Hepatocyte (in vitro differentiated cells): ENCODE measurements around the gene GUCY2D. TPM values are rescaled to one million over a fixed set of nuclear protein-coding genes. Genes with fewer than 3 reads are reported as not detected.

ENCODE experiments used
- DNase-seq: peaks from one replicate; pipeline ENCODE4 v3.0.0-alpha.2; 2016; ENCODE audit warnings: low spot score
- H2AFZ ChIP-seq: fragments of 200-600 bp; sonication (generic); 2 replicates; pipeline ENCODE4 v1.6.0; 2016; ENCODE audit warnings: antibody characterized with exemption, mild to moderate bottlenecking
- H3K27ac ChIP-seq: fragments of 200-600 bp; sonication (generic); 2 replicates; pipeline ENCODE4 v1.5.1; 2016; ENCODE audit warnings: mild to moderate bottlenecking
- H3K27me3 ChIP-seq: fragments of 200-600 bp; sonication (generic); 2 replicates; pipeline ENCODE4 v1.6.1; 2016
- H3K36me3 ChIP-seq: fragments of 200-600 bp; sonication (generic); replicated peaks from 2 replicates; pipeline ENCODE4 v1.5.1; 2016; ENCODE audit warnings: low read depth; ENCODE audit not compliant: insufficient read depth
- H3K4me1 ChIP-seq: fragments of 200-600 bp; sonication (generic); 2 replicates; pipeline ENCODE4 v1.5.1; 2016; ENCODE audit warnings: mild to moderate bottlenecking, moderate library complexity; ENCODE audit not compliant: insufficient read depth
- H3K4me2 ChIP-seq: fragments of 200-600 bp; sonication (generic); 2 replicates; pipeline ENCODE4 v1.6.0; 2016
- H3K4me3 ChIP-seq: fragments of 200-600 bp; sonication (generic); 2 replicates; pipeline ENCODE4 v1.5.1; 2016; ENCODE audit warnings: mild to moderate bottlenecking
- H3K79me2 ChIP-seq: fragments of 200-600 bp; sonication (generic); 2 replicates; pipeline ENCODE4 v1.6.0; 2017; ENCODE audit warnings: mild to moderate bottlenecking
- H3K9me2 ChIP-seq: fragments of 200-600 bp; sonication (generic); replicated peaks from 2 replicates; pipeline ENCODE4 v1.6.0; 2017; ENCODE audit warnings: mild to moderate bottlenecking; ENCODE audit not compliant: insufficient read depth
- H3K9me3 ChIP-seq: fragments of 200-600 bp; sonication (generic); 2 replicates; pipeline ENCODE4 v1.5.1; 2016; ENCODE audit warnings: low read depth, mild to moderate bottlenecking
- H4K20me1 ChIP-seq: fragments of 200-600 bp; sonication (generic); 2 replicates; pipeline ENCODE4 v1.6.0; 2016; ENCODE audit warnings: mild to moderate bottlenecking; ENCODE audit not compliant: insufficient read depth, poor library complexity, severe bottlenecking
- EZH2 ChIP-seq: fragments of 200-600 bp; sonication (generic); IDR thresholded peaks from 2 replicates; pipeline ENCODE4 v1.6.1; 2016; ENCODE audit warnings: antibody characterized with exemption, mild to moderate bottlenecking, borderline replicate concordance
- EZH2phosphoT487 ChIP-seq: fragments of 200-600 bp; sonication (generic); IDR thresholded peaks from one replicate; pipeline ENCODE4 v1.6.1; 2018; ENCODE audit warnings: antibody characterized with exemption, mild to moderate bottlenecking, low read depth, moderate library complexity; ENCODE audit not compliant: unreplicated experiment, severe bottlenecking
- whole genome bisulfite sequencing: methylation state at CpG from one replicate; pipeline ENCODE4 v1.1.6; 2016; ENCODE audit warnings: low lambda C conversion rate; ENCODE audit errors: missing lambda C conversion rate; 5-methylcytosine and 5-hydroxymethylcytosine counted together
- polyA plus RNA-seq: library from polyadenylated mRNA; unstranded; fragments of >200 nt; fragmentation: Nextera tagmentation; extraction: Ambion mirVana; gene quantifications from 2 replicates; pipeline ENCODE4 v1.2.1, GENCODE V29; 2016
- total RNA-seq: library from RNA; depleted of rRNA; stranded (reverse); fragments of >200 nt; gene quantifications from 2 replicates; pipeline ENCODE4 v1.2.3, GENCODE V29; 2014
- TF ChIP-seq, protein P1 (sequence below): fragments of 200-600 bp; sonication (generic); IDR thresholded peaks from 2 replicates; pipeline ENCODE4 v1.5.1; 2016; ENCODE audit warnings: antibody characterized with exemption, mild to moderate bottlenecking; ENCODE audit not compliant: poor library complexity

GUCY2D gene
- total and polyA plus RNA-seq, 2 experiments from 2014 or later: 1.6 TPM; not detected in 1

DNA sequence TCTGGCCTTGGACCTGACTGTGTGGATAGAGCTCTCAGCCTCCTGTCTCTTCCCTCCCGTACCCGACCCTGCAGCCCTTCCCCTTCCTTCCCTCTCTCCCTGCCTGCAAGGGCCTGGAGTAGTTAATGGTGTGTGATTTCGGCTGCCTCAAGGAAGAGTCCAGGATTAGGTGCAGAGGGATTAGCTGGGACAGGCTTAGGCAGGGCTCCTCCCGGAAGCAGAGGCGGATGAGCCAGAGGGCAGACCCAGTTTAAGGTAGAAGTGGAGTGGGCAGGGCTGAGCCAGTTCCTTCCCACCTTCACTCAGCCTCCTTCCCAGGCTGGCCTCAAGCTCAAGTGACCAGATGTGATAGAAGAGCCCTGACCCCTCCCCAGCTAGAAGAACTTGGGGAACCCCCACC lies 16.8 kb downstream of the GUCY2D start:
- peaks cover 34% of the 10 kb centered on the region for H3K4me1 ChIP-seq
- no peaks in the 10 kb centered on the region for H3K36me3 ChIP-seq
- no peak overlapping the region for H2AFZ ChIP-seq
- no peak for DNase-seq
- no peak overlapping the region for H3K4me2 ChIP-seq
- H3K4me3 ChIP-seq: no peak overlapping the region
- H4K20me1 ChIP-seq: no peaks in the 10 kb centered on the region
- H3K27ac ChIP-seq: no peak overlapping the region
- H3K9me2 ChIP-seq: no peaks in the 10 kb centered on the region
- no peaks in the 10 kb centered on the region for H3K79me2 ChIP-seq
- no peaks in the 10 kb centered on the region for H3K9me3 ChIP-seq
- no peaks in the 10 kb centered on the region for H3K27me3 ChIP-seq
- TF ChIP-seq, protein P1, sequence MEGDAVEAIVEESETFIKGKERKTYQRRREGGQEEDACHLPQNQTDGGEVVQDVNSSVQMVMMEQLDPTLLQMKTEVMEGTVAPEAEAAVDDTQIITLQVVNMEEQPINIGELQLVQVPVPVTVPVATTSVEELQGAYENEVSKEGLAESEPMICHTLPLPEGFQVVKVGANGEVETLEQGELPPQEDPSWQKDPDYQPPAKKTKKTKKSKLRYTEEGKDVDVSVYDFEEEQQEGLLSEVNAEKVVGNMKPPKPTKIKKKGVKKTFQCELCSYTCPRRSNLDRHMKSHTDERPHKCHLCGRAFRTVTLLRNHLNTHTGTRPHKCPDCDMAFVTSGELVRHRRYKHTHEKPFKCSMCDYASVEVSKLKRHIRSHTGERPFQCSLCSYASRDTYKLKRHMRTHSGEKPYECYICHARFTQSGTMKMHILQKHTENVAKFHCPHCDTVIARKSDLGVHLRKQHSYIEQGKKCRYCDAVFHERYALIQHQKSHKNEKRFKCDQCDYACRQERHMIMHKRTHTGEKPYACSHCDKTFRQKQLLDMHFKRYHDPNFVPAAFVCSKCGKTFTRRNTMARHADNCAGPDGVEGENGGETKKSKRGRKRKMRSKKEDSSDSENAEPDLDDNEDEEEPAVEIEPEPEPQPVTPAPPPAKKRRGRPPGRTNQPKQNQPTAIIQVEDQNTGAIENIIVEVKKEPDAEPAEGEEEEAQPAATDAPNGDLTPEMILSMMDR: no peak
- TF ChIP-seq EZH2 (no peak), EZH2phosphoT487 (no peak)
- WGBS: 53% methylated on average over 5 of the region's 5 CpGs

DNA sequence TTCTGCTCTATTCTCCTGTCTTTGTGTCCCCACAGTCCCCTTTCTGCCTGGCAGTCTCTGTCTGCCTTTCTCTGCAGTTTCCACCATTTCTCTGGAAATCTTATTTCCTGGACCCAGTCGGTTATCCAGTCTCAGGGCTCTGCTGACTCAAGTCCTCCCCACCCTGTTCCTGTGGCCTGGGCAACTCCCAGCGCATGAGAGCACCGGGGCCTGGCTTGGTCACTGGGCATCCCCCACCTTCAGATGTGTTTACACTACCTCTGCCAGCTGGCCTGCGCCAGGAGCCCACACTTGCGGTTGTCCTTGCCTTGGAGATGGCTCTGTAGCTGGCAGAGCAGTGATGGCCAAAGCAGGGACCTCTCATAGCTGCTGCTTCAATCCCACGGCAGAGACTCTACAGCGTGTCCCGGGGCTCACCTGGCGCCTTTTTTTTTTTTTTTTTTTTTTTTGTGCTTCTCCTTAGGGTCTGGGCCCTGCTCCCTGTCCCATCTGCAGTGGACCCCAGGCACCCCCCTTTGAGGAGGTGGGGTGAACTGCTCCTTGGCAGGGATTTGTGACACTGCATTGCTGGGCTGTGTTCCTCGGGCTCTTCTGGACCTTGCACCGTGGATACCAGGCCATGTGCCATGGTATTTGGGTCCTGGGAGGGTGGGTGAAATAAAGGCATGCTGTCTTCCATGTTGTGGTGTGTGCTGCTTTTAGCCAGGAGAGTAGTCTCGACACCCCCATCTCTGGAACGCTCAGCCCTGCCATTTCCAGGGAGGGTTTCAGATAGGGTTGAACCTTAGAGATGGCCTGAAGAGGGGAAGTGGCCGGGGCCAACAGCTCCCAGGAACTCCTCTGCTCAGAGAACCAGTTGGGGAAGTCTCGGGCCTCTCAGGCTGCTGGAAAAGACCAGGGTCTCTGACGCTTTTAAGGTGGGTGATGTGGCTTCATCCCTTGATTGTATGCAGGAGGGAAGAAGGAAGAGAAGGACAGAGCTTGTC lies 17.5 kb downstream of the GUCY2D start:
- TF ChIP-seq, protein P1: no peak
- TF ChIP-seq EZH2 (no peak), EZH2phosphoT487 (no peak)
- WGBS: 92% methylated on average over 16 of the region's 16 CpGs
- Histone ChIP-seq H3K4me2 (no peak overlapping the region), H3K79me2 (no peaks in the 10 kb centered on the region), H3K4me3 (no peak overlapping the region), H3K27me3 (no peaks in the 10 kb centered on the region), H3K4me1 (peaks cover 34% of the 10 kb centered on the region), H3K36me3 (no peaks in the 10 kb centered on the region), H3K9me3 (no peaks in the 10 kb centered on the region), H4K20me1 (no peaks in the 10 kb centered on the region), H3K9me2 (no peaks in the 10 kb centered on the region), H3K27ac (no peak overlapping the region), H2AFZ (no peak overlapping the region)
- DNase-seq: no peak

DNA sequence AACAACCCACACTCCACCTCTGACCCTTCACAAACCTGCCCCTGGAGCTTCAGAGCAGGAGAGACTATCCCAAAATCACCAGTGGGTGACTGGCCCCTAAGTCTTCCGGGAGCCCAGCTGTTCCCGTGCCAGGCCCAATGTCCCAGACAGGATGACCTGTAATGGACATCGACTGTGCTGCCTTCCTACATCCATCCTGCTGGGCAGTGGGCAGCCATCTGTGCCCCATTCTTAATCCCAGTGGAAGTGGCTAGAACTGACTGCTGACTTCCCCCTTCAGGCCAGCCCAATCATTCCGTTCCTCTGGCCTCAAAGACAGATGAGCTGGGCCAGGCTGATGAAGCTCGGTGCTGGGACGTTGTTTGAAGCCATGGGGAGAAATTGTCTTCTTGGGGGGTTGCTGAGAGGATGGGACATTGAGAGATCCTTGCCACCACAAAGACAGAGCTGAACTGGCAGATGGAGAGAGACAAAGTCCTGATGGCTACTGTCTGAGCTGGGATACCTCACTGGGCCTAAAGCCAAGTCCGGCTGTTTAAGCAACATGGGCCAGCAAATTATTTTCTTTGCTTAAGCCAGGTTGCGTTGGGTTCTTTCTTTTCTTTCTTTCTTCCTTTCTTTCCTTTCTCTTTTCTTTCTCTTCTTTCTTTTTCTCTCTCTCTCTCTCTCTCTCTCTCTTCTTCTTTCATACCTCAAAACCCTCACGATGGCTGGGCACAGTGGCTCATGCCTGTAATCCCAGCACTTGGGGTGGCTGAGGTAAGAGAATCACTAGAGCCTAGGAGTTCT lies 18.6 kb downstream of the GUCY2D start:
- 95% methylated on average over 9 of the region's 9 CpGs for WGBS
- H3K27ac ChIP-seq: no peak overlapping the region
- H3K9me2 ChIP-seq: no peaks in the 10 kb centered on the region
- H2AFZ ChIP-seq: no peak overlapping the region
- no peak overlapping the region for H3K4me2 ChIP-seq
- no peaks in the 10 kb centered on the region for H3K9me3 ChIP-seq
- no peaks in the 10 kb centered on the region for H4K20me1 ChIP-seq
- DNase-seq: no peak
- H3K36me3 ChIP-seq: no peaks in the 10 kb centered on the region
- no peaks in the 10 kb centered on the region for H3K27me3 ChIP-seq
- no peak for TF ChIP-seq EZH2phosphoT487
- TF ChIP-seq EZH2: no peak
- TF ChIP-seq, protein P1: no peak
- no peak overlapping the region for H3K4me3 ChIP-seq
- peaks cover 30% of the 10 kb centered on the region for H3K4me1 ChIP-seq
- H3K79me2 ChIP-seq: no peaks in the 10 kb centered on the region
